Ovary (tissue), 9 donors: ENCODE results near the gene SLC2A10. TPM values are rescaled to one million over a fixed set of nuclear protein-coding genes. Genes with fewer than 3 reads are reported as not detected.

ENCODE experiments used
- DNase-seq, 5 donors: peaks; one replicate each; pipeline ENCODE4 v3.0.0-alpha.2; 2019 to 2020
- H3K27ac ChIP-seq, 2 donors: fragments of 200-600 bp; one replicate each; pipeline versions ENCODE4 v1.5.1 to v1.8.0; 2019 to 2022
- H3K27me3 ChIP-seq: fragments of 200-600 bp; one replicate; pipeline ENCODE4 v1.8.0; 2022
- H3K36me3 ChIP-seq: fragments of 200-600 bp; sonication (generic); one replicate; pipeline ENCODE4 v1.5.1; 2019
- H3K4me1 ChIP-seq: one replicate; pipeline ENCODE4 v1.8.1; 2013; ENCODE audit warnings: mild to moderate bottlenecking, moderate library complexity; ENCODE audit not compliant: insufficient read depth
- H3K4me3 ChIP-seq: fragments of 200-600 bp; sonication (generic); one replicate; pipeline ENCODE4 v1.5.1; 2017
- H3K9me3 ChIP-seq, 2 donors: fragments of 200-600 bp in 1 of 2; sonication (generic) in 1 of 2; one replicate each; pipeline versions ENCODE4 v1.5.1 to v1.8.1; 2013 to 2019; ENCODE audit warnings: mild to moderate bottlenecking in 1 of 2, moderate library complexity in 1 of 2
- CTCF ChIP-seq, 3 donors: fragments of 450-650 bp in 2 of 3; fragments of 200-600 bp in 1 of 3; IDR thresholded peaks; one replicate each; pipeline versions ENCODE4 v1.5.1 to v1.8.0; 2016 to 2022; ENCODE audit warnings: antibody characterized with exemption in 3 of 3, mild to moderate bottlenecking in 1 of 3
- EP300 ChIP-seq: sonication (generic); formaldehyde crosslinking; IDR thresholded peaks from one replicate; pipeline ENCODE4 v1.6.1; 2017; ENCODE audit warnings: antibody characterized with exemption
- POLR2A ChIP-seq: fragments of 450-650 bp; IDR thresholded peaks from one replicate; pipeline ENCODE4 v1.6.1; 2017; ENCODE audit warnings: antibody characterized with exemption, mild to moderate bottlenecking, moderate library complexity
- WGBS, 3 donors: extraction: QIAGEN DNeasy Blood & Tissue Kit in 1 of 3; methylation state at CpG; one replicate each; pipeline versions ENCODE4 v1.1.5 to v1.1.7; 2013 to 2017; 5-methylcytosine and 5-hydroxymethylcytosine counted together
- intact Hi-C, 4 donors: fragments of 100-400 bp; cut with DNase I; formaldehyde crosslinking; loops; one replicate each; pipeline versions ENCODE4 v1.11.0 to v1.15.1; 2022 to 2023
- polyA plus RNA-seq, 2 donors: library from polyadenylated mRNA; stranded (reverse); fragments of 200-250 nt in 1 of 2; fragments of 350-450 nt in 1 of 2; fragmentation: Illumina TruSeq in 1 of 2; extraction: RNeasy Lipid Tissue Mini Kit (QIAGEN cat#74804) in 1 of 2; gene quantifications; one replicate each; pipeline ENCODE4 v1.2.3, GENCODE V29; 2013 to 2014
- total RNA-seq, 7 donors: library from RNA; depleted of rRNA in 2 of 7; stranded (reverse); fragments of >200 nt in 2 of 7; fragmentation: NEBNext Ultra II Directional in 3 of 7; extraction: Animal tissue kit (Norgen Biotek cat#: 25700) in 3 of 7; gene quantifications; one replicate each; pipeline versions ENCODE4 v1.1.0 to v1.2.4, GENCODE V29; 2016 to 2023
- donor health status: DM: no; HTN: no; CAD: no; lungs with moderate emphysema.
- donor health status: DM: no; HTN: no; CAD: no.
- donor health status: Bipolar disorder and iron deficiency.
- donor health status: DM: yes; HTN: yes; CAD: no.
- donor health status: DM: no; HTN: no; CAD: no.
- donor health status: DM: yes; HTN: yes; CAD: no.

The SLC2A10 gene
- total and polyA plus RNA-seq, 9 donors: 7.3 to 27.7 (median 15.1) TPM

DNA sequence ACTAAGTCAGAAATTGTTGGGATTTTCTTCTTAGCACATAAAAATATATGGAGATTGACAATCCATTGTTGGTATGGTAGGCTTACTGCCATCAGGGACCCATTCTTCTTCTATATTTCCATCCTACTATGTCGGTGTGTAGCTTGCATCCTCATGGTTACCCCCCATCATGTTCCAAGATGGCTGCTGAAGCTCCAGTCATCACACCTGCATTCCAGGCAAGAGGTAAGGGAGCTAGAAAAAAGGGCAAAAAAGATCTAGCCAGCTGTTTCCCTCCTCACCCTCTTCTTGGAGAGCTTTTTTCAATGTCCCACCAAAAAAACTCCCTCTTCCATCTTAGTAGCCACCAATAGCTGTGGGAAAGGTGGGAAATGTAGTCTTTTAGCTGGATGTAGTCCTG lies 13.6 kb downstream of the SLC2A10 start:
- Histone ChIP-seq H3K4me3 (no peak overlapping the region), H3K9me3 (no peaks in the 10 kb centered on the region), H3K27me3 (no peaks in the 10 kb centered on the region), H3K36me3 (no peaks in the 10 kb centered on the region), H3K4me1 (no peaks in the 10 kb centered on the region), H3K27ac (no peak overlapping the region)
- no peak for TF ChIP-seq EP300
- no peak for TF ChIP-seq CTCF (IDR thresholded peaks at IDR 0.05)
- TF ChIP-seq POLR2A: no peak
- no peak for DNase-seq
- 100% methylated on average over 1 of the region's 1 CpG for WGBS, 3 donors
- intact Hi-C loops: no loop called here

GRCh38 chr20:46724343-46724959 lies 15.0 kb downstream of the SLC2A10 start:
- Histone ChIP-seq H3K27ac (no peak overlapping the region), H3K4me3 (no peak overlapping the region), H3K4me1 (no peaks in the 10 kb centered on the region), H3K36me3 (no peaks in the 10 kb centered on the region), H3K27me3 (no peaks in the 10 kb centered on the region), H3K9me3 (no peaks in the 10 kb centered on the region)
- TF ChIP-seq EP300: no peak
- no peak for TF ChIP-seq CTCF (IDR thresholded peaks at IDR 0.05)
- TF ChIP-seq POLR2A: no peak
- 46 to 54% (median 47%) methylated on average over 1 of the region's 1 CpG for WGBS, 3 donors
- DNase-seq: no peak
- intact Hi-C loops: no loop called here

GRCh38 chr20:46725186-46726165 lies 16.0 kb downstream of the SLC2A10 start:
- intact Hi-C loops: no loop called here
- Histone ChIP-seq H3K4me1 (no peaks in the 10 kb centered on the region), H3K4me3 (no peak overlapping the region), H3K9me3 (no peaks in the 10 kb centered on the region), H3K27ac (no peak overlapping the region), H3K27me3 (no peaks in the 10 kb centered on the region), H3K36me3 (no peaks in the 10 kb centered on the region)
- DNase-seq: no peak
- TF ChIP-seq CTCF (IDR thresholded peaks at IDR 0.05): no peak
- no peak for TF ChIP-seq EP300
- TF ChIP-seq POLR2A: no peak
- 91 to 96% (median 95%) methylated on average over 19 to 27 of the region's 27 CpGs for WGBS, 3 donors

GRCh38 chr20:46731770-46732169 lies 22.3 kb downstream of the SLC2A10 start:
- Histone ChIP-seq H3K36me3 (no peaks in the 10 kb centered on the region), H3K4me1 (no peaks in the 10 kb centered on the region), H3K27ac (no peak overlapping the region), H3K9me3 (no peaks in the 10 kb centered on the region), H3K4me3 (no peak overlapping the region), H3K27me3 (no peaks in the 10 kb centered on the region)
- WGBS, 3 donors: 80 to 86% (median 81%) methylated on average over 4 of the region's 4 CpGs
- TF ChIP-seq POLR2A: no peak
- no peak for DNase-seq
- intact Hi-C loops: no loop called here

DNA sequence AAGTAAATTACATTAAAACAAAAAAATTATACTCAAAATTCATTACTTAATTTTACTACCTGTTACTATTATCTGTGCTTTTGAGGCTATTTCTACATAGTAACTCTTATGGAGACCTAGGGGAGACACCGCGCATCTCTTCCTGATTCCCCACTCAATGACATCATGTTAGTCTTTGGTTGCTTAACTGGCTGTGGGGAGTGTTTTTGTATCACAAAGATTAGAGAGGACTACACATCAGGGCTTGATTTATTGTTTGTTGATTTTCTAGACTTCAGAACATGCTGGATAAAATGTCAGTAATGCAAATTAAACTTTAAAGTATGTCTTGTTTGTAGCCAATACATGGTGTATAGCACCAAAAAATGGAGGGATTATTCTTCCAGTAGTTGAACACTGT lies 26.0 kb downstream of the SLC2A10 start:
- H3K4me1 ChIP-seq: no peaks in the 10 kb centered on the region
- H3K36me3 ChIP-seq: no peaks in the 10 kb centered on the region
- DNase-seq: no peak
- H3K27ac ChIP-seq: no peak overlapping the region
- 92 to 98% (median 94%) methylated on average over 2 of the region's 2 CpGs for WGBS, 3 donors
- intact Hi-C loops: no loop called here
- H3K4me3 ChIP-seq: no peak overlapping the region
- H3K27me3 ChIP-seq: no peaks in the 10 kb centered on the region
- no peaks in the 10 kb centered on the region for H3K9me3 ChIP-seq
- TF ChIP-seq CTCF (IDR thresholded peaks at IDR 0.05) (no peak), EP300 (no peak), POLR2A (no peak)
